ENCODE measurements around the gene GPR150. TPM values are rescaled to one million over a fixed set of nuclear protein-coding genes. Genes with fewer than 3 reads are reported as not detected.

The GPR150 gene
- total RNA-seq, 4 donors from 2014 or later: 0.42 to 1.1 (median 0.92) TPM; not detected in 1

- no peak for TF ChIP-seq CTCF (IDR thresholded peaks at IDR 0.05)
- no peak for TF ChIP-seq EP300 (IDR thresholded peaks at IDR 0.05)
- TF ChIP-seq POLR2A (IDR thresholded peaks at IDR 0.05; ENCODE audit: low read depth): no peak
- H3K36me3 ChIP-seq: peaks cover 0 to 15% (median 0%) of the 10 kb centered on the region in 4 donors
- intact Hi-C loops (cut with DNase I): no loop called here
- WGBS: 79% methylated on average over 1 of the region's 1 CpG
- peak; percentile 37 for DNase-seq (ENCODE audit: extremely low spot score)
- H3K4me1 ChIP-seq: peaks cover under 1 to 2% (median 1%) of the 10 kb centered on the region in 4 donors
- H3K9me3 ChIP-seq: no peaks in the 10 kb centered on the region
- H3K27ac ChIP-seq (replicated peaks in 1 of 4): no peak overlapping the region
- no peak overlapping the region for H3K4me3 ChIP-seq
- no peaks in the 10 kb centered on the region for H3K27me3 ChIP-seq
Measured at GRCh38 chr5:95652849-95653248, 33.0 kb downstream of the GPR150 start.

- Histone ChIP-seq H3K36me3 (peaks cover 0 to 15% (median 0%) of the 10 kb centered on the region in 4 donors), H3K27ac (replicated peaks in 1 of 4) (no peak overlapping the region), H3K9me3 (no peaks in the 10 kb centered on the region), H3K4me1 (no peaks in the 10 kb centered on the region), H3K27me3 (no peaks in the 10 kb centered on the region), H3K4me3 (no peak overlapping the region)
- 95% methylated on average over 3 of the region's 3 CpGs for WGBS
- DNase-seq (ENCODE audit: extremely low spot score): no peak
- no peak for TF ChIP-seq EP300 (IDR thresholded peaks at IDR 0.05)
- TF ChIP-seq POLR2AphosphoS5 (IDR thresholded peaks at IDR 0.05): no peak
- TF ChIP-seq POLR2A (IDR thresholded peaks at IDR 0.05; ENCODE audit: low read depth): no peak
- TF ChIP-seq CTCF (IDR thresholded peaks at IDR 0.05): no peak
- intact Hi-C loops (cut with DNase I): no loop called here
Measured at GRCh38 chr5:95654196-95654595, 34.3 kb downstream of the GPR150 start.

DNA sequence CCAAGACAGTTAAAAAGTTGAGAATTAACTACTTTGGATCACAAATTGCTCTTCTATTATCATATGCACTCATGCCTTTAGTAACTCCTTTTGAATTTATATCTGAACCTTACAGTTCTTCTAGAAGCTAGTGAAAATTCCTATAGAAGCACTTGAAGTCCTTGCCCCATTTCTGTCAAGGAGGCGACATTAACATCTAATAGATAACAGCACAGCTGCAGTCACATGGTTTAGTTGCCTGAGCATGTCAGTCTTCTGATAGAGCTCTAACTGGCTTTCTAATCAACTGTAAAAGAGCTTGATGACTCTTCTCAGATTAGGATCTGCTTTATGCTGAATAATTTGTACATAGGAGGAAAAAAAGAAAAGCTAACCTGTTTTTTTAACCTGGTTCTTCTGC lies 35.7 kb downstream of the GPR150 start:
- intact Hi-C loops (cut with DNase I): no loop called here
- no peak overlapping the region for H3K27ac ChIP-seq (replicated peaks in 1 of 4)
- no peak overlapping the region for H3K4me3 ChIP-seq
- no peaks in the 10 kb centered on the region for H3K9me3 ChIP-seq
- DNase-seq (ENCODE audit: extremely low spot score): no peak
- H3K4me1 ChIP-seq: no peaks in the 10 kb centered on the region
- H3K36me3 ChIP-seq: peaks cover 0 to 15% (median 0%) of the 10 kb centered on the region in 4 donors
- no peak for TF ChIP-seq CTCF (IDR thresholded peaks at IDR 0.05)
- no peak for TF ChIP-seq EP300 (IDR thresholded peaks at IDR 0.05)
- TF ChIP-seq POLR2AphosphoS5 (IDR thresholded peaks at IDR 0.05): no peak
- no peak for TF ChIP-seq POLR2A (IDR thresholded peaks at IDR 0.05; ENCODE audit: low read depth)
- H3K27me3 ChIP-seq: no peaks in the 10 kb centered on the region
- WGBS: 90% methylated on average over 1 of the region's 1 CpG

GRCh38 chr5:95660060-95660459 lies 40.2 kb downstream of the GPR150 start:
- H3K4me1 ChIP-seq: peaks cover 5 to 10% (median 8%) of the 10 kb centered on the region in 4 donors
- H3K27ac ChIP-seq (replicated peaks in 1 of 4): no peak overlapping the region

More at GRCh38 chr5:95660060-95660459, 40.2 kb downstream of the GPR150 start:
- Histone ChIP-seq H3K36me3 (peaks cover 0 to 9% (median 0%) of the 10 kb centered on the region in 4 donors), H3K9me3 (no peaks in the 10 kb centered on the region), H3K27me3 (no peaks in the 10 kb centered on the region), H3K4me3 (no peak overlapping the region)
- WGBS: 94% methylated on average over 2 of the region's 2 CpGs
- no peak for DNase-seq (ENCODE audit: extremely low spot score)
- intact Hi-C loops (cut with DNase I): loop anchor here (5.0 to 10.0 kb wide), 2 partner anchors 112 to 305 kb away; partner anchors contain the start of gene ELL2
- no peak for TF ChIP-seq EP300 (IDR thresholded peaks at IDR 0.05)
- no peak for TF ChIP-seq POLR2A (IDR thresholded peaks at IDR 0.05; ENCODE audit: low read depth)
- TF ChIP-seq CTCF (IDR thresholded peaks at IDR 0.05): no peak
- no peak for TF ChIP-seq POLR2AphosphoS5 (IDR thresholded peaks at IDR 0.05)

Data from esophagus muscularis mucosa (tissue), 4 donors.